Adipocyte (in vitro differentiated cells): ENCODE results near the gene ZNF236.

ENCODE experiments used
- DNase-seq: peaks from one replicate; pipeline ENCODE4 v3.0.0-alpha.2; 2015; ENCODE audit warnings: low read depth
- H3K27me3 ChIP-seq: replicated peaks from 2 replicates; pipeline ENCODE4 v1.7.0; 2013; ENCODE audit warnings: mild to moderate bottlenecking, low read length, moderate library complexity; ENCODE audit not compliant: control insufficient read depth, insufficient read depth
- H3K36me3 ChIP-seq: 2 replicates; pipeline ENCODE4 v1.7.0; 2013; ENCODE audit warnings: low read length, mild to moderate bottlenecking, moderate library complexity; ENCODE audit not compliant: control insufficient read depth, insufficient read depth, severe bottlenecking
- H3K4me1 ChIP-seq: 2 replicates; pipeline ENCODE4 v1.7.0; 2013; ENCODE audit warnings: mild to moderate bottlenecking, low read length, moderate library complexity; ENCODE audit not compliant: control insufficient read depth, insufficient read depth
- H3K4me3 ChIP-seq: 2 replicates; pipeline ENCODE4 v1.7.0; 2013; ENCODE audit warnings: mild to moderate bottlenecking, low read length, moderate library complexity
- H3K9ac ChIP-seq: 2 replicates; pipeline ENCODE4 v1.7.0; 2013; ENCODE audit warnings: mild to moderate bottlenecking, low read length, moderate library complexity
- H3K9me3 ChIP-seq: 2 replicates; pipeline ENCODE4 v1.7.0; 2013; ENCODE audit warnings: mild to moderate bottlenecking, low read length, moderate library complexity; ENCODE audit not compliant: control insufficient read depth

ZNF236 gene

GRCh38 chr18:76821875-76822505, 367 bp upstream of the ZNF236 start:
- peaks cover 14% of the 10 kb centered on the region for H3K4me1 ChIP-seq
- H3K9me3 ChIP-seq, result no peaks in the 10 kb centered on the region
- no peaks in the 10 kb centered on the region for H3K27me3 ChIP-seq
- peak; percentile 73 for DNase-seq
- peak overlapping the region; percentile 84 for H3K4me3 ChIP-seq
- H3K9ac ChIP-seq, result peak overlapping the region; percentile 91
- no peaks in the 10 kb centered on the region for H3K36me3 ChIP-seq

- DNase-seq, result no peak
- H3K36me3 ChIP-seq, result no peaks in the 10 kb centered on the region
- H3K27me3 ChIP-seq, result no peaks in the 10 kb centered on the region
- H3K4me1 ChIP-seq, result peaks cover 14% of the 10 kb centered on the region
- H3K9ac ChIP-seq, result peak overlapping the region; percentile 94
- H3K4me3 ChIP-seq, result peak overlapping the region; percentile 95
- no peaks in the 10 kb centered on the region for H3K9me3 ChIP-seq
Measured at GRCh38 chr18:76823161-76823538, 793 bp downstream of the ZNF236 start.

- Histone ChIP-seq H3K9ac (peak overlapping the region; percentile 94), H3K36me3 (no peaks in the 10 kb centered on the region), H3K27me3 (no peaks in the 10 kb centered on the region), H3K4me1 (peaks cover 14% of the 10 kb centered on the region), H3K4me3 (peak overlapping the region; percentile 95), H3K9me3 (no peaks in the 10 kb centered on the region)
- peak; percentile 9 for DNase-seq
Measured at GRCh38 chr18:76823587-76824011, 1.2 kb downstream of the ZNF236 start.

DNA sequence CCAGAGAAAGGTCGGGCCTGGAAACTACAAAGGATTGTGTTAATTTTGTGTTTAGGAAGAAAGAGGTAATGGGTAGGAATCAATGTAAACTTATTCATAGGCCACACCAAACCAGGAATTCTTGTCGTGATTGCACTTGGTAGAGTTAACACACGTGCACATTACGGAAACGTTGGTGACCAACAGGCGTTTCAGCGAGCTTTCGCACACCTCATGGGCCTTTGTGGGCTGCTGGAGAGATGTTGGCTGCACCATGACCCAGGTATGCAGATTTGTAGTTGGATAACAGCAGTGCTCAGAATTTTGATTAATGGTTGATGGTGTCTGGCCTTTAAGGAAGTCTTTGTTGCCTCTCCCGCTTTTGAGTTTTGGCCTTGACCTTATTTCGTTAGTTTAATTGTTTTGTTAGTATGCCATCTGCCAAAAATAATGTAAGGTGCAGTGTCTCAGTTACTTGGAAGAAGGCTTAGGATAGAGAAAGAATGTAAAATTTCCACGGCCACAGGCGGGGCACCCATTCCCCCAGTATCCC, 1.9 kb downstream of the ZNF236 start:
- H3K4me1 ChIP-seq, result peaks cover 15% of the 10 kb centered on the region
- peak; percentile 5 for DNase-seq
- H3K4me3 ChIP-seq, result peak overlapping the region; percentile 95

GRCh38 chr18:76824754-76825153, 2.4 kb downstream of the ZNF236 start:
- H3K36me3 ChIP-seq, result no peaks in the 10 kb centered on the region
- H3K9ac ChIP-seq, result no peak overlapping the region
- peaks cover 15% of the 10 kb centered on the region for H3K4me1 ChIP-seq
- no peak for DNase-seq
- H3K4me3 ChIP-seq, result no peak overlapping the region
- no peaks in the 10 kb centered on the region for H3K9me3 ChIP-seq
- H3K27me3 ChIP-seq, result no peaks in the 10 kb centered on the region

More for the DNA sequence above, 1.9 kb downstream of the ZNF236 start:
- peak overlapping the region; percentile 94 for H3K9ac ChIP-seq
- H3K27me3 ChIP-seq, result no peaks in the 10 kb centered on the region
- H3K36me3 ChIP-seq, result no peaks in the 10 kb centered on the region
- H3K9me3 ChIP-seq, result no peaks in the 10 kb centered on the region

DNA sequence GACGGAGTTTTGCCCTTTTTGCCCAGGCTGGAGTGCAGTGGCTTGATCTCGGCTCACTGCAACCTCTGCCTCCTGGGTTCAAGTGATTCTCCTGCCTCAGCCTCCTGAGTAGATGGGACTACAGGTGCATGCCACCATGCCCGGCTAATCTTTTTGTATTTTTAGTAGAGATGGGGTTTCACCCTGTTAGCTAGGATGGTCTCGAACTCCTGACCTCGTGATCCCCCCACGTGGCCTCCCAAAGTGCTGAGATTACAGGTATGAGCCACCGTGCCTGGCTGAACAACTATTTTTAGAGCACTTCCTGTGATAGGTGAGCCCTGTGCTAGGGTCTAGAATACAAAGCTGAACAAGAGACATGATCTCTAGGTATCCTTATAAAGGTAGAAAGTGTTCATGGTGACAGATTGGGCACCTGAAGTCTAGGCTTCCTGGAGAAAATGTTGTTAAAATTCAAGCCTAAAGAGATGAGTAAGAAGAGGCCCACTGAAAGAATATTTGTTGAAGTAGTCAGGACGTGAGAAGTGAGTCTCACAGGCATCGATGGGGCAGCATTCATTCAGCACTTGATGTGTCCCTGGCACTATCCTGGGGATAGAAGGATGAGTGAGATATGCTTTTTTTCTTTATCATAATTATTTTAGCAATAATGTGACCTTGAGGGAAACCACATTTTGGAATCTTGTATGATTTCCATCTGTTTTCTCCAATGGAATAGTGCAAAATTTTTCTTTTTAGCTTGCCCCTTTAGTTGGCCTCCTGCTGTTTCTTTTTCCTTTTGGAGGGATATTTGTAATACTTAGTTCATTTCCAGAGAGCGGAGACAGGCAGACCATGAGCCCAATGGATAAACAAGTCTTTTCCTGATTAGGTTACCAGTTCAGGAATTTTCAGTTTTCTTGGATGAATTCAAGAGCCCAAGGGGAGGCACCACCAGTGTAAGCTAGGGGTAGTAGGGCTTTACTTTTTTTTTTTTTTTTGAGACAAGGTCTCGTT, 5.1 kb downstream of the ZNF236 start:
- DNase-seq, result no peak
- Histone ChIP-seq H3K4me1 (peaks cover 15% of the 10 kb centered on the region), H3K36me3 (no peaks in the 10 kb centered on the region), H3K27me3 (no peaks in the 10 kb centered on the region), H3K9ac (no peak overlapping the region), H3K9me3 (no peaks in the 10 kb centered on the region), H3K4me3 (no peak overlapping the region)

DNA sequence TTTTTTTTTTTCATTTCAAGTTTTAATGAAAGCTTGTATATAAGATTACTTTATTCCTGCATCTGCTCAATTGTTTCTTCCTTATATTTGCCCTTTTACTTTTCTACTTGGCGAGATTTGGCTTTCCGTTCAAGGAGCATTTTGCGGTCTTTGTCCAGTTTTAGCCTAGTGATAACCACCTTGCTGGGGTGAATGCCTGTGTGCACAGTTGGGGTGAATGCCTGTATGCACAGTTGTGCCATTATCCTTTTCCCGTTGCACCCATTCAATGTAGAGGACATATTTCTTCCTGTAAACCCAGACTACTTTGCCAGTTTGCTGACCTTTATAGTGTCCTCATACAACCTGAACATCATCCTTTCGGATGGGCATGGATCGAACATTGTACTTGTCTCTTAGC, 12.0 kb downstream of the ZNF236 start:
- no peaks in the 10 kb centered on the region for H3K36me3 ChIP-seq
- H3K27me3 ChIP-seq, result no peaks in the 10 kb centered on the region
- no peak overlapping the region for H3K4me3 ChIP-seq
- no peak for DNase-seq
- no peak overlapping the region for H3K9ac ChIP-seq
- peaks cover 19% of the 10 kb centered on the region for H3K4me1 ChIP-seq
- no peaks in the 10 kb centered on the region for H3K9me3 ChIP-seq

GRCh38 chr18:76835380-76835779, 13.0 kb downstream of the ZNF236 start:
- Histone ChIP-seq H3K4me3 (no peak overlapping the region), H3K9ac (no peak overlapping the region), H3K36me3 (no peaks in the 10 kb centered on the region), H3K27me3 (no peaks in the 10 kb centered on the region), H3K9me3 (no peaks in the 10 kb centered on the region), H3K4me1 (peaks cover 24% of the 10 kb centered on the region)
- no peak for DNase-seq

GRCh38 chr18:76837071-76837470, 14.7 kb downstream of the ZNF236 start:
- H3K36me3 ChIP-seq, result no peaks in the 10 kb centered on the region
- no peaks in the 10 kb centered on the region for H3K9me3 ChIP-seq
- no peak overlapping the region for H3K9ac ChIP-seq
- H3K27me3 ChIP-seq, result no peaks in the 10 kb centered on the region
- H3K4me1 ChIP-seq, result peaks cover 24% of the 10 kb centered on the region
- no peak for DNase-seq
- no peak overlapping the region for H3K4me3 ChIP-seq

DNA sequence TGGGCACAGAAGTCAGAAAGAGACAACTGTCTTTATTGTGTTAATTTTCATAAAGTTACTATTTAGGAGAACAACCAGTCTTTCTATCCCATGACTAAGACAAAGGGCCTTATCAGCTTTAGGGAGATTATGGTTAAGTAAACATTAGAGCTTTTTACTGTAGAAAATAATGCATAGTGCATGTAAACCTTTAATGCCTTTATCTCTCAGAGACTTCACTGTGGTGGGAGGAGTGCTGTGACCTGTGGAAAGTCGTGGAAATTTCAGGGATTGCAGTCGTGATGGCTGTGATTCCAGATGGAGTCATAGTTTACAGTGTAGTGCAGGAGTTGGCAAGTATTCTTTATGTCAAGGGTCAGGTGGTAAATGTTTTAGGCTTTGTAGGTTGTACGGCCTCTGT, 15.8 kb downstream of the ZNF236 start:
- Histone ChIP-seq H3K27me3 (no peaks in the 10 kb centered on the region), H3K9me3 (no peaks in the 10 kb centered on the region), H3K4me3 (no peak overlapping the region), H3K36me3 (no peaks in the 10 kb centered on the region), H3K9ac (no peak overlapping the region), H3K4me1 (peaks cover 24% of the 10 kb centered on the region)
- DNase-seq, result no peak

- no peak overlapping the region for H3K4me3 ChIP-seq
- H3K9ac ChIP-seq, result peak overlapping the region; percentile 10
- no peaks in the 10 kb centered on the region for H3K9me3 ChIP-seq
- DNase-seq, result no peak
- H3K4me1 ChIP-seq, result peaks cover 24% of the 10 kb centered on the region
- H3K27me3 ChIP-seq, result no peaks in the 10 kb centered on the region
- H3K36me3 ChIP-seq, result no peaks in the 10 kb centered on the region
Measured at GRCh38 chr18:76839086-76839794, 16.9 kb downstream of the ZNF236 start.
